HUDEP-2 (cell line): Measurements from ENCODE around the gene SNED1.

Experiments
- DNase-seq, 76 experiments: peaks; one replicate each; lab custom pipeline; 2025; ENCODE audit not compliant: unreplicated experiment in 76 of 76; lab: John Stamatoyannopoulos, UW

The SNED1 gene

DNA sequence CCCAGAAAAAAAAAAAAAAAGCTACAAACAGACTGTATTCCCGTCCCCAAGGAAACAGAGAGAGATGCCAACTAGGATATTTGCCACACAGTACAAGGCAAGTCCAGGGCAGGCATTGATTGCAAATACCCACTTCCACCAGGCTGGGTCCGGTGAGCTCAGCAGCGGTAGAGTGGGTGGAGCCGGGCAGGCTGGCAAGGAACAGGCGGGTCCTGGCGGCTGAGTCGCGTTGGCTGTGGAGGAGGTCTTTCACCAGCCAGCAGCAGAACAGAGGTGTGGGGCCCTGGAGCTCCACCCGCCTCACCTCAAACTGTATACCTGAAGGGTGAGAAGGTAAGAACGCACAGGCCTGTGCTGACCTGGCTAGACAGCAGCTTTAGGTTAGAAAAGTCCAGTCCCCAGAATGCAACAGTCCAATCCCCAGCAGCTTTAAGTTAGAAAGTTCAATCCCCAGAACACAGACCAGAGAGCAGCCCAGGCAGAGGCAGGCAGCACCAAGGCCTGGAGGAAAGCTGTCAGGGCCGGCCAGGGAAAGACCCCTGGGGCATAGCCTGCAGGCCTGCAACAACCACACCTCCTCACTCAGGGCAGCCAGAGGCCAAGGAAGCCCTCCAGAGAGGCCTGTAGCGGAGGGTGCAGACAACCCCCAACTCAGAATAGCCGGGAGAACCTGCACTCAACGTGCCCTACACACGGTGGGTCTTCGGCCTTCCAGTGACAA is 125.6 kb downstream of the SNED1 start:
- peak in 11 of 76 experiments; percentile 2 to 29 (median 11) for DNase-seq

DNA sequence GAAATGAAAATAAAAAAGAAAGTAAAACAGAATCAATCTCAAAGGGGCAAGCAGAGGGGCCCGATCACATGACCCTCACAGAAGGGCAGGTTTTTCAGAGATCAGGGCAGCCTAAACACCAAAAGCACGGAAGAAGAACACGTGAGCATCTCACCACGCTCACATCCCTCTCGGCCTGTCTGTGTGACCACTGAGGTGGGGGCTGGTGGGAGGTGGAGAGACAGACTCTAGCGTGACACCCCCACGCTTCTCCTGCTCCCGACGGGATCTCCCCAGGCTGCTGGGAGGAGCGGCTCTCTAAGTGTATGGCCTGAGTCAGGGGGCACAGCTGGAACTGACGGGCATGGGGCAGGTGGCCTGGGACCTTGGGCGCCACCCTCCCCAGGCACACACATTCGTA is 127.2 kb downstream of the SNED1 start:
- no peak for DNase-seq

DNA sequence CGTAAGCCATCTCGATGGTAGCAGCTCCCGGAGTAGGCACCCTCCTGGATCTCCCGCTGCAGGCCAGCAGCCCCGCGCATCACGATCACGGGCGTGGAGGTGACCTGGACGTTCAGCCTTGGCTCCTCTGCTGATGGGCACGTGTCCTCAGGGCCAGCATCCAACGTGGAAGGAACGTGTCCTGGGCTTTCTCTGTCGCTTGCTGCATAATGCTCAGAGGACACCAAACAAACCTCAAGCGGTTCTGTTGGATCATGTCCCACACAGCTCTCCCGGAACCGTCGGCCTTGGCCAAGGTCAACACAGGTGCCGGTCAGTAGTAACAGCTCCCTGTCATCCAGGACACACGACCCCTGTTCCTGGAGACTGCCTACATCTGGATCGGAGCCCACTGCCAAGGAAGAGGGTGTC is 127.8 kb downstream of the SNED1 start:
- no peak for DNase-seq

DNA sequence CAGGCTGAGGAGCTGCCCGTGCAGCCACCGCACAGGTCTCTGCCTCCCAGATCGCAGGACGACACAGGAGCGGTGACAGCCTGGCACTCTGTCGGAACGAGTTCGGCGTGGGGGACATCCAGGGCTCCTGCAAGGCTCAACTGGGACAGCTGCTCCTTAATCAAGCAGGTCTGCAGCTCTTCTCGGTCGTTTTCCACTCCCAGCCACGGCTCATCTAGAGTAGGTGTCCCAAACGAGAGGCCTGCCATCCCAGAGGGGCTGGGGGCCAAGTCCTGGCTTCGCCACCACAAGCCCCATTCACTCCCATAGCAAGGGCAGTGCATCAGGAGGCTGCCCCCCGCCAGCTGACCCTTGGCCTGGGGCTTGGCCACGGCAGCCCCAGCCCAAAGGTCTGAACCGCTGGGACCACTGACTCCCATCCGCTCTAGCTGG is 128.4 kb downstream of the SNED1 start:
- no peak for DNase-seq

DNA sequence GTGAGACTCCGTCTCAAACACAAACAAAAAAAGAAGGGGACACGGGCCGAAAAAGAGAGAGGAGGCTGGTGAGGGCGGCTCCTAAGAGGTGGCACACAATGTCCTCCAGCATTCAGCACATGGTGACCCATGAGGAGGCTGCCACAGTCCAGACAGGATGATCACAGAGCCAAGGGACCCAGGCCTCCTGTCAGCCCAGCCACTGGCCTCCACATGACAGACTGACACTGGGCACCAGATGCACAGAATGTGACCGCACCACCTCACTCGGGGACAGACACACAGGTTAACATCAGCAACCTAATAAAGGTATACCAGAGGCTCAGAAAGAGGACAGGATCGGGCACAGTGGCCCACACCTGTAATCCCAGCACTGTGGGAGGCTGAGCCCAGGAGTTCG is 129.8 kb downstream of the SNED1 start:
- DNase-seq = no peak

DNA sequence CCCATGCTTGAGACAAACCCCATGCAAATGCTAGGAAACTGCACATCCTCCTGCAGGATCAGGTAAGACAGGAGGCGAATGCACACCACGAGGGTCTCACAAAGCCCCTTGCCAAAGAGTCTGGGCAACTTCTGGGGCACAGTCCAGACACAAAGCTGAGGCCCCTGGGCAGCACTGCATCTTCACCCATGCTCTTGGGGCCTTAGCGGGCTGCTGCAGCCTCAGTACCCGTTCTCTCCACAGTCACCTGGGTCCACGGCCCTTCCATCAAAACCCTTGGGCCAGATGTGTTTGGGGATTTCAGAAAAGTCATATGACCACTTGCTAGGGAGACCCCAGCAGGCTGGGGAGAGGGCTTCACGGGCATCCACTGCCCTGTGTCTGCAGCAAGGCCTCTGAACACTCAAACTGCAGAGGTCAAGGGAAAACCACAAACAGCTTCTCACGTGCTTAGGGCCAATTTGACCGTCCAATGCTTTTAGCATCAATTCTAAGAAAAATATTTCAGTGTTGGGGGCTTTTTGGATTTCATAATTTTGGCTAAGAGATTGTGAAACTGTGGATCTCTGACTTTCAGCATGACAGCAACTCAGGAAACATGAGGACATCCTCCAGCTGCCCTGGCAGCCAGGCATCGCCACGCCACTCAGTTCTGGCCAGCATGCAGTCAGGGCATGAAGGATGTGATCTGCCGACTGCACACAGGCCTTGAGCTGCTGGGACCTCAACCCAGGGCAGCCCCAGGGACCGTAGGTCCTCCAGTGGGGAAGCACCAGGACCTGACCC is 130.9 kb downstream of the SNED1 start:
- no peak for DNase-seq

DNA sequence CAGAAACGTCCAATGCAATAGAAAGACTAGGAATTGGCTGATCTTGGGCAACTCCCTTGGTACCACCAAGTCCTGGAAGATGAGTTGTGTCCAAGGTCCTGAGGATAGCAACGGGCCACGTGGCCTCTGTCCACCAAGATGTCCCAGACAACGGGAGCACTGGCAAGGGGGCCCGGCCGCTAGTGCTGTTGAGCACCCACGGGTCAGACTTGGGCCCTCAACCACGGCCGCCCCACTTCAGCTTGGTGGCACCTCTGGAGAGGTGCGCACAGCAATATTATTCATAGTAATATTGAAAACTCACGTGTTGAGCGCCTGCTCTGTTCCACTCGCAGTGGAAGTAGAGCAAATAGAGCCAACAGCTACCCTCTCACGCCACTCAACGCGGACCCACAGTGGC is 131.9 kb downstream of the SNED1 start:
- DNase-seq = no peak

DNA sequence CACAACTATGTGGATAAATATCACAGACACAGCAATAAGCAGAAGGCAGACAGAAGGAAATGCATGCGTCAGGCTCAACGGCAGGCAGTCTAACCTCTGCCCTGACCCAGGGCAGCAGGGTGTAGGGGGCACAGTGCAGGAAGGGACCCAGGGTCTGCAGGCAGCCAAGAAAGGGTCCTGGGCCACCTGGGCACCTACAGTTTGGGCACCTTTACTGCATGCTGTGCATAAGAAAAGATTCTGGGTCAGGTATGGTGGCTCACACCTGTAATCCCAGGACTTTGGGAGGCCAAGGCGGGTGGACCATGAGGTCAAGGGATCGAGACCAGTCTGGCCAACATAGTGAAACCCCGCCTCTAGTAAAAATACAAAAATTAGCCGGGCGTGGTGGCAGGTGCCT is 133.1 kb downstream of the SNED1 start:
- DNase-seq = no peak

DNA sequence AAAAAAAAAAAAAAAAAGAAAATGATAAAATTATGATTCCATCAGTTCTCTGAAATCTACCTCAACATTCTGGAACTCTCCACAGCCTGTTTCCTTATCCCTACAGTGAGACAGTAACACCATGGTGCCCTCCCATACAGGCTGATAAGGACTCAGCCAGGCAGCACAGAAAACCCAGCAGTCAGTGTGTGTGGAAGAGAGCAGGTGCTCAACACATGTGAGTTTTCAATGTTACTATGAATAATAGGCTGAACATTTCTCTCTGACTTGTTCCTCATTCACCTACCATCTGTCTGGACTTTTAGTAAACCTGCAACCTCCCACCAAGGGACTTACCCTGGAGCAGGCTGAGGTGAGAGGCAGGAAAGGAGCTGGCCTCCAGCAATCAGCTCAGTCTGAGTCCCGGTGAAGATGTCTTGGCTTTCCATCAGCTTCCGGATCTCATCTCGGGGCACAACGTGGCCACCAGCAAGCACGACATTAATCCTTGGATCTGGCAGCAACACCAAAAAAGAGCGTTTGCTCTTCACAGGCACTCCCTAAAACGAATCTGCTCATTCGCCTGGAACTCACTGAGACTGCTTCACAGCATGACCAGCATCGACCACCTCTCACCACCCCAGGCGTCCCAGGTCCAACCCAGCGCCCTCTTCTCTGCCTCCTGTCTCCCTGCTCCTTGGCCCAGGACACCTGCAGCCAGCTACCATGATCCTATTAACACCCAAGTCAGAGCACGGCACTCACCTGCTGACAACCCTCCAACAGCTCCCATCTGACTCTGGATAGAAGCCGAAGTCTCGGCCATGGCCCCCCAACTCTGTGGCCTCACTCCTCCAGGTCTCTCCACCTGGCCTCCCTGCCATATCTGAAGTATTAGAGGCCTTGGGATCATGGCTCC is 134.4 kb downstream of the SNED1 start:
- DNase-seq = peak in 6 of 76 experiments; percentile 1 to 15 (median 6)

DNA sequence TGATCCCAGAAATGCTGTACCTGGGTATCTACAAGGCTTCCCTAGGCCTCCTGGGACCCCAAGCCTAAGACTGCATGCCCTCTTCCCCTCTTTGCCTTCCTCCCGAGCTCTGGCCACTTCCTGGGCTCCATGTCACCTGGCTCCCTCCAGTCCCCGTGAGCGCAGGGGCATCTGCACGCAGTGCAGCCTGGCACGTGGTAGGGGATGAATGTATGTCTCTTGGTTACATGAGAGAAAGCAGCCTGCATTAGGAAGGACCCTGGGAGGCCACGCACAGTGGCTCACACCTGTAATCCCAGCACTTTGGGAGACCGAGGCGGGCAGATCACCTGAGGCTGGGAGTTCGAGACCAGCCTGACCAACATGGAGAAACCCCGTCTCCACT is 135.0 kb downstream of the SNED1 start:
- DNase-seq = no peak

DNA sequence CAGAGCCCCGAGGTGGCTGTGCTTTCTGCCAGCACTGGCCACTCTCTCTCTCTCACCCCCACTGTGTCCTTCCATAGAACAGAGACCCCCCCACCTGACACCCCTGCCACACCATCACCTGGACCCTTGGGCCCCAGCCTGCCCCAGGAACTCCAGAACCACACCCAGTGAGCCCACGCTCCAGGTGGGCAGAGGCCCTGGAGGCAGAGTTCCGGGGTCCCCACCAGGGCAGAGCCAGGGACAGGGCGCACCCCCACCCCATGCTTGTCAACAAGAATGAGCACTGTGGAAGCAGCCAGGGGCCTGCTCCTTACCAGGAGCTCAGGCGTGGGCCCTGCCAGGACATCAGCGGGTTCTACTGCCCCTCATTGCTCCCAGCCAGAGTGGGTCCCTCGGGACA is 136.3 kb downstream of the SNED1 start:
- no peak for DNase-seq

DNA sequence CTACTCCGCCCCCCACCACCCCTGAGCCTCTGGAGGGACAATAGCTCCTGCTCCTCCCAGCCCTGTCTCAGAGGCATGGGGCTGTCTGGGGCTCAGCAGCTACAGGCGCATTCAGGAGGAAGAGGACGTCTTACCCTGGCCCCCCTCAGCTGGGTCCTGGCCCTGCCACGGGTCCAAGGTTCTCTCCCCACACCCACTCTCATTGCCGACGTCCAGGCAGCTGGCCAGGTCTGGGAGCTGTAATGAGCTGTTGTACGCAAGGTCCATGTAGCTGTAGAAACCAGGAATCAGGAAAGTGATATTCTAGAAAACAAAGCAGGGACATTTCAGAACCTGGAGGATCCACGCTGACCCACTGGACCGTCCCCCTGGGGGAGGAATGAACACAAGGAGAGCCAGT is 137.3 kb downstream of the SNED1 start:
- DNase-seq = no peak

DNA sequence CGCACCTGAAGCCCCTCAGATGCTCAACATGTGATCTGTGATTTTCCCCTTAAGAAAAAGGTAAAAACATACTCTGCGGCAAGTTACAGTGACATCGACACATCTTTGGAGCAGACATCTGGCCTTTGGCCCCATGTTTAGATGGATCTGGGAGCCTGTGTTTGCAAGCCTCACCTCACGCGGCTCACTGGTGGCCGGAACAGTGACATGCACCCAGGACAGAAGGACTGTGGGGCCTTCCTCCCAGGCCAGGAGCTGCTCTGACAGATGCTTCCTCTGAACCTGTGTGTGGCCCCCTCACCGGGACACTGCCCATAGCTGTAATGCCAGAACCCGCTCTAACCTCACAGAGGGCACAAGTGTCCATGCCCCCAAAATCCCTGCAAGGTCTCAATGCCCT is 137.8 kb downstream of the SNED1 start:
- DNase-seq = no peak

DNA sequence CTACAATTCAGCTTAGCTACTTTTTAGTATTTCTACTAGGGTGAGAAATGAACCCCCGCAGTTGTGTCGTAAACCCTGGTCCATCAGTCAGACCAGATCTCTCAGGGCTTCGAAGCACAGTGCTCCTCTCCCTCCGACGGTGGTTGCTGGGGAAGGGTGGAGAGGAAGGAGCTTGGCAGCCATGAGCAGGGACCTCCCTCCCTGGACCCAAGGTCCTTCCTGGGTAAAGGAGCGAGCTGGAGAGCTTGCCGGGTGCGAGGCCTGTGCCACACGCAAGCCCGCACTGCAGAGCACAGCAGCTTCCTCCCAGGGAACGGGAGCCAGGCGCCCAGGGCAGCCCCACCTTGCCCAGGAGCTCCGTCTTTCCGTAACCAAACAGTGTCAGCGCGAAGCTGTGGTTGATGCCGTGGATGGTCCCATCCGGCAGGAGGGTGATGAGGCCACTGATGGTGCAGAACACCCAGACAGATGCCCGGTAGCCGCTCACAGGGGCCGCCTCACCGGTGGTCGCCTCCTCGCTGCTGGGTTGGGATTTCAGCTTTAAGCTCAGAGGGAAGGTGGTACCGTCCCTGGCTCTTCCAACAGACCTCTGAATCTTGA is 138.3 kb downstream of the SNED1 start:
- DNase-seq = no peak

DNA sequence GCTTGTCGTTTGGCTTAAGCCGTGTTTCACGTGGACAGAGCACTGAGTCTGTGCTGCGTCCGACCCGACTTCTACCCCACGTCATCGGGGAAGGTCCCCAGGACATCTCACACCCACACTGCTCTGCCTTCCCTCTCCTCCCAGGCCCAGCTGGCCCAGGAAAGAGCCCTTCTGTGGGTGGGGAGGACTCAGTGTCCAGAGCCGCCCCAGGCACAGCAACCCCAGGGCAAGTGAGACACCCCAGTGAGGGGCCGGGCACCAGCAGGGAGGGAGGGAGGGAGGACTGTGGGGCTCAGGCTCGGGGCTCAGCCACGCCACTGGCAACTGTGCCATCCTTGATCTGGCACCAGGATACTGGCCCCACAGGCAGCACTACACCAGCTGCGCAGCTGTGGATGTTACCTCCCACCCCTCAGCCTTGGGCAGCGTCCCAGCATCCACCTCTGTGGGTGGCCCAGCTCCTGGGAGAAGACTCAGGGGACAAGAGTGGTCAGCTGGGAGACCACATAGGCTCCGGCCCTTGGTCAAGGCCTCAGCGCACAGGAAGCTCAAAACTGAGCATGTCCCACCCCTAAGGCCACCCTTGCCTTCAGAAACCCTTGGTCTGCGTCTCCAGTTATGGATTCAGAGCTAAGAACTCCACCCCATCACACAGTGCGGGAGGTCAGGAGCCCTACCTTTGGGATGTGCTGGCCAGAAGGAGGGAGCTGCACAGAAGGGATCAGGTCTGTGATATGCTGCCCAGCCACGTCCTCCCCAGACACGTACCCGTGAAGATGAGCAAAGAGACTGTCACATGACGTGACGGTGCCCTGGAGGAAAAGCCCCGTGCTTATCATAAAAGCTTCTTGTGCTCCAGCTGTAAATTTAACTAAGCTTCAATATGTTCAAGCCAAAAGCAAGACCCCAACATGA is 139.1 kb downstream of the SNED1 start:
- DNase-seq = no peak

DNA sequence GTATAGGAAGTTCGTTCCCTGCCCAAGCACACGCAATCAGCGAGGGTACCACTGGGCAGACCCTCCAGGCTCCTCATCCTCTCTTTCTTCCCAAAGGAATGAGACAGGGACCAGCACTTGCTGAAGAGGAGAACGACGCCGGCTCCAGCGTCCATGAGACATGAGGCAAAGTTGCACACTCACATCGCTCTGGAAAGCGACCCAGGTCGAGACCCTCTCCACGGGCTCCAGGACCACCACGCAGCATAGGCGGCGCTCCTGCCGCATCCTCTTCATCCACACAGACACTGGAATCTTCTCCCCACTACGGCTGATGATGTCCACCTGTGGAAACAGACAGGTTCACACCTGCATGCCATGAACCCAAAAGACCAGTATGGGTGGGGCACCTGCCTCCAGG is 140.1 kb downstream of the SNED1 start:
- DNase-seq = no peak

DNA sequence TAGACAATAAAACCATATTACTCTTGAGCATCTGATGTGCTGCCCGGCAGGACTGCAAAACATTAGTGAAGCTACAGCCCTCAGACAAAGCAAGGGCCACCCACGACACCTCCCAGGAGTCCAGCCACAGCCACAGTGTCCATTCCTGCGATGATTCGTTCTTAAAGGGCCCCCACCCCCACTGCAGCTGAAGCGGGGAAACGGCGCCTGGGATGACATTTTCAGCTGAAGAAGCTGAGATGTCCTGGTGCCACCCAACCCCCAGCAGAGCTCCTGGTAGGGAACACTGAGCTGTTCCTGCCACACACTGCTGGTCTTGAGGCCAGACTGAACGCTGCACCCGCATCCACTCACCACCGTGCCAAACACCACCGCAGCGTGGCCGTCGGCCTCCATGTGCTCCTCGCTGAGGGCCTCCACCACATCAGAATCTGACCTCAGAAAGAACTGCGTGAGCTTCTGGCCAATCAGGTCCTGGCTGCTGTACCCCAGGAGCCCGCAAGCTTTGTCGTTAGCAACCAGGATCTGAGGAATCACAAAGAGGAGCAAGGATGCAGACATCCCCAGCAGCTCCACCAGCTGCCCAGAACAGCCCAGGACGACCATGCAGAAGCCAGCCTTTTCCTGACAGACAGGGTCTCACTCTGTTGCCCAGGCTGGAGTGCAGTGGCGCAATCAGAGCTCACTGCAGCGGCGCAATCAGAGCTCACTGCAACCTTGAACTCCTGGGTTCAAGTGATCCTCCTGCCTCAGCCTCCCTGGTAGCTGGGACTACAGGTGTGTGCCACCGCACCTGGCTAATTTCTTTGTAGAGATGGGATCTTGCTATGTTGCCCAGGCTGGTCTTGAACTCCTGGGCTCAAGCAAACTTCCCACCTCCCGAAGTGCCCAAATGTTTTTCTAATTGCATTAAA is 141.4 kb downstream of the SNED1 start:
- DNase-seq = no peak

DNA sequence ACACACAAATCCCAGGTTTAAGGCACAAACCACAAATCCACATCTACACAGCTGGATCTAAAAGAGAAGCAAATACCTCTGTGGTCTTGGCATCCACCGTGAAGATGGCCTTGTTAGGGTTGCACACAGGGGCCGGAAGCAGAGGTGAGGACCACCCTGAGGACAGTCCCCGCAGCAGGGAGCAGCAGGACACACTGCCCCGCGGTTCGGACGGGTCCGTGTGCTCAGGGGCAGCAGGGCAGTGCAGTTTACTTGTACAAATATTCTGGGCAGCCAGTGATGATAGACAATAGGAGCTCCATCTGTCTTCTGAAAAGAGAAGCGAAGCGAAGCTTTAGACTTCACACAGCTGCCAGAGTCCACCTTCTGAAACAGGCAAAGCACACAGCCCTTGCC is 142.0 kb downstream of the SNED1 start:
- DNase-seq = no peak
